Ishikawa (cell line): Measurements from ENCODE around the gene TYW5.

ENCODE experiments used
- FOXM1 ChIP-seq: IDR thresholded peaks from 2 replicates; pipeline ENCODE4 v1.6.1; 2012; ENCODE audit warnings: low read depth, borderline replicate concordance
- MAX ChIP-seq: IDR thresholded peaks from 2 replicates; pipeline ENCODE4 v1.6.1; 2012
- NFIC ChIP-seq: IDR thresholded peaks from 2 replicates; pipeline ENCODE4 v1.6.1; 2012
- TF ChIP-seq, protein P1 (sequence below): IDR thresholded peaks from 2 replicates; pipeline ENCODE4 v1.6.1; 2012; ENCODE audit warnings: low read depth, mild to moderate bottlenecking

DNA sequence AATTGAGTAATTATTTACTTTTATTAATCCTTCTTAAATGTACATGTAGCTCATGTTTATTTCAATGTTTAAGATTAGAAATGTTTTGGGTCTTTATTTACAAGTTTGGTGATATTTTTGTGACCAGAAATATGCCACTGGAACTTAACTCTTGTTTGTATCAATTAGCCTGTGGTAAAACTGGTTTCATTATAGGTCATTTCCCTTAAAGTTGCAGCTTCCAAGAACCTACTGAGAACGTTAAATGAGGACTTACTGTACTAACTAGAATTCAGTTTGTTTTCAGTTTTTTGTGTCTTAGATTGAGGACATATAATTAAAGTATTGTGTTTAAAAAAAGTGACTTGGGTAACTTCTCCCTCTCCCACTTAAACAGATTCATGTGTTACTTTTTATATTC lies 4.3 kb downstream of the TYW5 start:
- TF ChIP-seq, protein P1, sequence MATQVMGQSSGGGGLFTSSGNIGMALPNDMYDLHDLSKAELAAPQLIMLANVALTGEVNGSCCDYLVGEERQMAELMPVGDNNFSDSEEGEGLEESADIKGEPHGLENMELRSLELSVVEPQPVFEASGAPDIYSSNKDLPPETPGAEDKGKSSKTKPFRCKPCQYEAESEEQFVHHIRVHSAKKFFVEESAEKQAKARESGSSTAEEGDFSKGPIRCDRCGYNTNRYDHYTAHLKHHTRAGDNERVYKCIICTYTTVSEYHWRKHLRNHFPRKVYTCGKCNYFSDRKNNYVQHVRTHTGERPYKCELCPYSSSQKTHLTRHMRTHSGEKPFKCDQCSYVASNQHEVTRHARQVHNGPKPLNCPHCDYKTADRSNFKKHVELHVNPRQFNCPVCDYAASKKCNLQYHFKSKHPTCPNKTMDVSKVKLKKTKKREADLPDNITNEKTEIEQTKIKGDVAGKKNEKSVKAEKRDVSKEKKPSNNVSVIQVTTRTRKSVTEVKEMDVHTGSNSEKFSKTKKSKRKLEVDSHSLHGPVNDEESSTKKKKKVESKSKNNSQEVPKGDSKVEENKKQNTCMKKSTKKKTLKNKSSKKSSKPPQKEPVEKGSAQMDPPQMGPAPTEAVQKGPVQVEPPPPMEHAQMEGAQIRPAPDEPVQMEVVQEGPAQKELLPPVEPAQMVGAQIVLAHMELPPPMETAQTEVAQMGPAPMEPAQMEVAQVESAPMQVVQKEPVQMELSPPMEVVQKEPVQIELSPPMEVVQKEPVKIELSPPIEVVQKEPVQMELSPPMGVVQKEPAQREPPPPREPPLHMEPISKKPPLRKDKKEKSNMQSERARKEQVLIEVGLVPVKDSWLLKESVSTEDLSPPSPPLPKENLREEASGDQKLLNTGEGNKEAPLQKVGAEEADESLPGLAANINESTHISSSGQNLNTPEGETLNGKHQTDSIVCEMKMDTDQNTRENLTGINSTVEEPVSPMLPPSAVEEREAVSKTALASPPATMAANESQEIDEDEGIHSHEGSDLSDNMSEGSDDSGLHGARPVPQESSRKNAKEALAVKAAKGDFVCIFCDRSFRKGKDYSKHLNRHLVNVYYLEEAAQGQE = no peak
- TF ChIP-seq FOXM1 (no peak), MAX (no peak), NFIC (no peak)
